GOT3 (cell line): ENCODE measurements around the gene TTC23.
"Not testable (repeated sequence)": the region's sequence is repeated elsewhere in the genome, so short reads cannot be mapped to it uniquely, and the experiment has no call there.

Experiments
- DNase-seq: peaks from one replicate; lab custom pipeline; 2025; ENCODE audit warnings: mixed read lengths; lab: John Stamatoyannopoulos, UW

Gene TTC23

DNA sequence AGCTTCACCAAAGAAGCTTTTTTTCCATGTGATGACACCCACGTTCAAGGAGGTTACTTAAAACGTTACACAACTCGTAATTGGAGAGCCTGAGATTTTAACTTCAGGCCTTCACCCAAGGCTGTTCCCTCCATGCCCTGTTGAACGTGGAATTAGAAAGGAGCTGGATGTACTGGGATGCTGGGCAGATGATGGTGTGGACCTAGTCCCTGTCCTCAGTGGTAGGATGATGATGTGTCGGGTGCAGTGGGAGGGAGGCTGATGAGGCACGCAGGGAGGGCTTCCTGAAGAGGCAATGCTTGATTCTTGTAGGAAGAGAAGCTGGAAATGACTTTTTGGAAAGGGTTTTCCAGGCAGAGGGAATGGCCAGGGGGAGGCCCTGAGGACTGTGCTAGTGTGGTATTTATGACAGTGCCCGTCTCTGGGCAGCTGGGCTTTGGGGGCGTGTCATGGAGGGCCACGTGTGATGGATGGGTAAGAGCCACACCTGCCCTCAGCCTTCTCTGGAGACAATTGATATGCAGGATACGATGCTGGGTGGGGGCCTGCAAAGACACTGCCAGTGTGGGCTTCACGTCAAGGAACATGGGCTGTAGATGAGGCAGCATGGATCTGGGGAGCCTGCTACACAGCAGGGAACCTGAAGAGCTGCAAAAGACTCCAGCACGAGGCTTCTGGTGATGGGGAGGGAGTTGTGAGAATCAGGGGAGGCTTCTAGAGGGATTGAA lies 129.2 kb downstream of the TTC23 start:
- no peak for DNase-seq

GRCh38 chr15:99118801-99119546 lies 130.4 kb downstream of the TTC23 start:
- DNase-seq: no peak

DNA sequence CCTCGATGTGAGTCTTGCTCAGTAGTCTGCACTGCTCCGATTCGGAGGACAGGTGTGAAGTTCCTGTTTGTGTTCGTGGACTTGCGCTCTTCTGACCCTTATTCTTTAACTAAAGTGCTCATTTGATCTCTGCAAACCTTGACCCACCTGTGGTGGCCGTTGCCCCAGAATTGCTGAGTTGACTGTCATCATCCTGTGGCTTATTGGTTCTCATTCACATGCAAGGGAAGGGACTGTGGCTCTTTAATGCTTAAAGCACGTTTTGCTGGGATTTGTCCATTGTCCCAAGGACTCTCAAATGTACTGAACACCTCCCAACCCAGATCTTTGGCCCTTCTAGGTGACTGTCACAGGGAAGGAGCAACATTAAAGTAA lies 131.1 kb downstream of the TTC23 start:
- DNase-seq: no peak

- no peak for DNase-seq
Measured at GRCh38 chr15:99117563-99118257, 131.7 kb downstream of the TTC23 start.

GRCh38 chr15:99117111-99117510 lies 132.3 kb downstream of the TTC23 start:
- DNase-seq: no peak

- DNase-seq: no peak
Measured at GRCh38 chr15:99115300-99116215, 133.8 kb downstream of the TTC23 start.

GRCh38 chr15:99114511-99115299 lies 134.7 kb downstream of the TTC23 start:
- DNase-seq: no peak

DNA sequence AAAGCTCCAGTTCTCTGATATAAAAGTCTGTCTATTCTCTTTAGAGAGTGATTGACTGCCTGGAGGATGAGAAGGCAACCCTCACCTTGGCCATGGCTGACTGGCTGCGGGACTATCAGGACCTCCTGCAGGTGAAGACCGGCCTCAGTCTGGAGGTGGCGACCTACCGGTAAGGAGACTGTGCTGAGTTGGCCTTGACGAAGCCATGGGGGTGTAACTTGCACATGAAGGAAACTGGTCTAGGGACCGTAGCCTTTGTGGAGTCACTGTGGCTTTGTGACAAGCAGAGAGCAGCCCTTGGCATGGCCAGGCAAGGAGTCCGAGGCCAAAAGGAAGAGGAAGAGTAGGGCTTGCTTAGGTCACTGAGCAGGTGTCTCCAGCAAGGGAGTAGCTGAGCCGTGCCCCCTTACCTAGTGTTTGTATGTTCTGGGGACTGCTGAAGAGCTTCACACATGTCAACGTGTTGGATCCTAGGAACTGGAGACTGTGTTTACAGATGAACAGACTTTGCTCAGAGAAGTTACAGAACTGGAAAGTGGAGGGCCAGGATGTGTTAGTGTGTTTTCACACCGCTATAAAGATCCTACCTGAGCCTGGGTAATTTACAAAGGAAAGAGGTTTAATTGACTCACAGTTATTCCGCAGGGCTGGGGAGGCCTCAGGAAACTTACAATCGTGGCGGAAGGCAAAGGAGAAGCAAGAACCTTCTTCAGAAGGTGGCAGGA lies 135.7 kb downstream of the TTC23 start:
- no peak for DNase-seq

DNA sequence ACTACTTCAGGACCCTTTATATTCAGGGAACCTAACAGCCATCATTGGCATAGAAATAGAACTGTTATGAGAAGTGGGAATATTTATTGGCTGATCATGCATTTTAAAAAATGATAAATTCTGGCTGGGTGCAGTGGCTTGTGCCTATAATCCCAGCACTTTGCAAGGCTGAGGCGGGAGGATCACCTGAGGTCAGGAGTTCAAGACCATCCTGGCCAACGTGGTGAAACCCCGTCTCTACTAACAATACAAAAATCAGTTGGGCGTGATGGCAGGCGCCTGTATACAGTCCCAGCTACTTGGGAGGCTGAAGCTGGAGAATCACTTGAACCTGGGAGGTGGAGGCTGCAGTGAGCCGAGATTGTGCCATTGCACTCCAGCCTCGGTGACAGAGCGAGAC lies 137.7 kb downstream of the TTC23 start:
- DNase-seq: not testable (repeated sequence)

DNA sequence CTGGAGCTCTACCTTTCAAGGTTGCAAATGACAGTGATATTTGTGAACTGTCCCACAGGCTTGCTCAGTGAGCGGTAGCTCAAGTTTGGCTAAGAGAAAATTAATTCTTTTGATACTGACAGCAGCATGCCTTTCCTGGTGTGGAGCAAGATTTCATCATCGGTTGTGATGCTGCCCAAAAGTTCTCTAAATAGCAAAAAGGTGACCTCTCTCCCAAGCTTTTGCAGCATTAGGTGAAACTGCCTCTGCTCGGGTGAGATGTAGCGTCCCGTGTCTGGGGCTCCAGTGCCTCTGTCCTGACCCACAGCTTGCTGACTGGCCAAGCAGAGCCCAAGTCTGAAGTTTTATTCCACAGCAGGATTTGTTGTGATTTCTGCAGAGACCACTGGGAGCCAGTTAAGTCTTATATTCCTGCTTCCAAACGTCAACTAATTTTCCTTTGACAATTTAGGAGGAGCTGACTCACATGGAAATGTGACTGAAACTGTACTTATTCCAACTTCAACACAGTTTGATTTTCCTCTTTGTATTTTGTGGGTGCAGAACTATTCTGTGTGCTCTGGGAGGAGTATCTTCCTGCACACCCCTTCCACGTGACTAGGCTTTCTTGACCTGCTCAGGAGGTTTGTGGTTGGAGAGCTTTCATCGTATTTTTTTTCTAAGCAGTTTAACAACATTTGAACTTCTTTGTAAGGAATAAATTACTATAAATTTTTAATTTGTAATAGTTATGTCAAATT lies 138.6 kb downstream of the TTC23 start:
- DNase-seq: no peak

DNA sequence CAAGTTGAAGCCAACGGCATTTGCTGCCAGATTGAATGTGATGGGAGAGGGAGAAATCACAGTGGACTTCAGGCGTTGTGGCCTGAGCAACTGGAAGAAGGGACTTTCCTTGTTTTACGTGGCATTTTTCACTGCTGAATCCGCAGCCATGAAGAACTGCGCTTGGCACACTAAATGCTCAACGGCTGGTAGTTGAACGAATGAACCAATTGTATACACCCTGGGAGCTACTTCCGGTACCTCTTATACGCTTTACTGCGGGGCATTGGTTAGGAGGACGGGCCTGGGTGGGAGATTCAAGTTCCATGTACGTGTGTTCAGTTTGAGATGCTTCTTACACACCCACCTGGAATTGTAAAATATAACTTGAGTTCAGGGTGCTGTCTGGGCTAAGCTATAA lies 139.3 kb downstream of the TTC23 start:
- DNase-seq: no peak

DNA sequence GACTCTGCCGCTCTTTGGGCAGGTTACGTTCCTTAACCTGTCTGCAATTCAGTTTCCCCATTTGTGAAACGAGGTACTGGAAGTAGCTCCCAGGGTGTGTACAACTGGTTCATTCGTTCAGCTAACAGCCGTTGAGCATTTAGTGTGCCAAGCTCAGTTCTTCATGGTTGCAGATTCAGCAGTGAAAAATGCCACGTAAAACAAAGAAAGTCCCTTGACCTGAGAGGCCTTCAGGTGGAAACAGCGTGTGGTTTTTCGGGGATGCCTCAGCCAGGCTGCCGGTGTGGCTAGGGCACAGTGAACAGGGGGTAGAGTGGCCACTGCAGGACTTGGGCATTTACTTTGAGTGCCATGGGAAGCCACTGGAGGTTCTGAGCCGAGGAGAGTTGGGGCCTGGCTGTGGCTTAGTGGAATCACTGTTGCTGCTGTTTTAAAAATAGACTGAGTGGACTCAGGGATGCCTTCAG lies 139.8 kb downstream of the TTC23 start:
- no peak for DNase-seq

- no peak for DNase-seq
Measured at GRCh38 chr15:99108993-99109392, 140.4 kb downstream of the TTC23 start.

- no peak for DNase-seq
Measured at GRCh38 chr15:99106417-99107220, 142.8 kb downstream of the TTC23 start.

DNA sequence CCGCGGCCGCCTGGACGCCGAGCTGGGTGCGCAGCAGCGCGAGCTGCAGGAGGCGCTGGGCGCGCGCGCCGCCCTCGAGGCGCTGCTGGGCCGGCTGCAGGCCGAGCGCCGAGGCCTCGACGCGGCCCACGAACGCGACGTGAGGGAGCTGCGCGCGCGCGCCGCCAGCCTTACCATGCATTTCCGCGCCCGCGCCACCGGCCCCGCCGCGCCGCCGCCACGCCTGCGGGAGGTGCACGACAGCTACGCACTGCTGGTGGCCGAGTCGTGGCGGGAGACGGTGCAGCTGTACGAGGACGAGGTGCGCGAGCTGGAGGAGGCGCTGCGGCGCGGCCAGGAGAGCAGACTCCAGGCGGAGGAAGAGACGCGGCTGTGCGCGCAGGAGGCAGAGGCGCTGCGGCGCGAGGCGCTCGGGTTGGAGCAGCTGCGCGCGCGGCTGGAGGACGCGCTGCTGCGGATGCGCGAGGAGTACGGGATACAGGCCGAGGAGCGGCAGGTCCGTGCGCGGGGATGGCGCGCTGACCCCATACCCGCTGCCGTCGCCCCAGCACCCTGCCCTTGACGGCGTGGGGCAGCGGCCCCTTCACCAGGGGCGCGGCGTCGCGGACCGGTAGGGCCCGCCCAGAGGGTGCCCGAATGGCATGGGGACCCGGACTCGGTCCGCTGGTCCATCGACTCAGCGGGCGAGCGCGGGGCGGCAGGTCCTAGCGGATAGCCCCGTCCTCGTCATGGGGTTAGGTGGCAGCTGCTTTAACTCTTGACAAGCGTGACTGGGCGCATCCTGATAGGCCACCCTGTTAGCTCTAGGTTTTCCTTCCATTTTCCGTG lies 143.7 kb downstream of the TTC23 start:
- DNase-seq: no peak

DNA sequence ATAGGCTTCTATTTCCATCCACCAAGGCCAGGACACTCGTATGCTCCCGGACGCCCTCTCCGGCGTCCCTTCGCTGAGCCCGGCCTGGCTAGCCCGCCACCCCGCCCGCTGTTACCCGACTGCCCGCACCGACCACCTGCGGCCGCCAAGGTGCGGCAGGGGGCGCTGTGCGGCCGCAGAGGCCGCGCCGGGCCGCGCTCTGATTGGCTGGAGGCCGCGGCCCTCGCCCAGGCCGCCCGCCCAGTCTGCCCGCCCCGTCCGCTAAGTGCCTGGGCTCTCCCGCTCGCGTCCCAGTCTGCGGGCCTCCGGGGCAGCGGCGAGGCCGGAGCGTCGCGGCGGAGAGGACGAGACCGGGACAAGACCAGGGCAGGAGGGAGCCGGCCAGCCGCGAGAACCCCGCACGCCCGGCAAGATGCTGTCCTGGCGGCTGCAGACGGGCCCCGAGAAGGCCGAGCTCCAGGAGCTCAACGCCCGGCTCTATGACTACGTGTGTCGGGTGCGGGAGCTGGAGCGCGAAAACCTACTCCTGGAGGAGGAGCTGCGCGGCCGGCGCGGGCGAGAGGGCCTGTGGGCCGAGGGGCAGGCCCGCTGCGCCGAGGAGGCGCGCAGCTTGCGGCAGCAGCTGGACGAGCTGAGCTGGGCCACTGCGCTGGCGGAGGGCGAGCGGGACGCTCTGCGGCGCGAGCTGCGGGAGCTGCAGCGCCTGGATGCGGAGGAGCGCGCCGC lies 144.4 kb downstream of the TTC23 start, which contains the start of gene SYNM:
SYNM (plus strand) TSS at position 293 of the 726 bp plus-strand sequence; CDS start at position 413, 120 bp downstream.
- DNase-seq: peak; percentile 67

GRCh38 chr15:99103279-99103678 lies 146.1 kb downstream of the TTC23 start:
- no peak for DNase-seq
